HepG2 (cell line): ENCODE results near the gene ZBED5. TPM values are rescaled to one million over a fixed set of nuclear protein-coding genes. Genes with fewer than 3 reads are reported as not detected.

Experiments used
- ASH2L ChIP-seq: fragments of 300-600, 200-600 bp; sonication (generic); IDR thresholded peaks from 2 replicates; pipeline ENCODE4 v1.7.0; 2017; ENCODE audit warnings: low read depth, mild to moderate bottlenecking, moderate library complexity, mixed read lengths, low read length; ENCODE audit not compliant: insufficient read length
- BORCS8-MEF2B ChIP-seq: sonication (generic); formaldehyde crosslinking; IDR thresholded peaks from 2 replicates; pipeline ENCODE4 v1.8.0; 2022; ENCODE audit warnings: mild to moderate bottlenecking, missing genetic modification reagents
- FOSL2 ChIP-seq: sonication (generic); formaldehyde crosslinking; IDR thresholded peaks from 2 replicates; pipeline ENCODE4 v1.4.0; 2020; ENCODE audit warnings: missing genetic modification reagents
- NBN ChIP-seq: fragments of 450-650 bp; conservative IDR thresholded peaks from 2 replicates; pipeline ENCODE4 v1.6.1; 2017
- ZNF160 ChIP-seq: sonication (generic); formaldehyde crosslinking; IDR thresholded peaks from 2 replicates; pipeline ENCODE4 v1.8.0; 2022; ENCODE audit warnings: mild to moderate bottlenecking, inconsistent platforms, missing genetic modification reagents
- ZNF605 ChIP-seq: sonication (generic); formaldehyde crosslinking; IDR thresholded peaks from 2 replicates; pipeline ENCODE4 v1.8.0; 2022; ENCODE audit warnings: mild to moderate bottlenecking, missing genetic modification reagents
- ZNF766 ChIP-seq: sonication (generic); formaldehyde crosslinking; IDR thresholded peaks from 2 replicates; pipeline ENCODE4 v1.5.0; 2020; ENCODE audit warnings: missing genetic modification reagents, borderline replicate concordance
- ZNF773 ChIP-seq: sonication (generic); formaldehyde crosslinking; IDR thresholded peaks from 2 replicates; pipeline ENCODE4 v1.4.0; 2020; ENCODE audit warnings: missing genetic modification reagents, borderline replicate concordance
- ZNF782 ChIP-seq: sonication (generic); formaldehyde crosslinking; IDR thresholded peaks from 2 replicates; pipeline ENCODE4 v1.4.0; 2020; ENCODE audit warnings: missing genetic modification reagents, mild to moderate bottlenecking, borderline replicate concordance
- polyA plus RNA-seq, 8 experiments: library from polyadenylated mRNA; depleted of rRNA in 3 of 8; stranded (reverse) in 7 of 8; unstranded in 1 of 8; fragments of >200 nt; fragmentation: Illumina TruSeq in 4 of 8; extraction: Trizol in 4 of 8; gene quantifications; 2 replicates each; pipeline versions ENCODE4 v1.2.1 to v1.2.3, GENCODE V29; 2011 to 2016; ENCODE audit warnings: low read depth in 4 of 8, missing spikeins in 1 of 8, mixed read lengths in 1 of 8; ENCODE audit not compliant: insufficient read depth in 1 of 8
- total RNA-seq, 5 experiments: library from RNA; depleted of rRNA; stranded (reverse); fragments of >200 nt; fragmentation: Illumina TruSeq; extraction: Trizol; gene quantifications; 2 replicates each; pipeline ENCODE4 v1.2.3, GENCODE V29; 2016; ENCODE audit warnings: low read depth in 1 of 5
- TF ChIP-seq, protein P1 (sequence below): sonication (generic); formaldehyde crosslinking; IDR thresholded peaks from 2 replicates; pipeline ENCODE4 v1.4.0; 2020; ENCODE audit warnings: missing genetic modification reagents
- TF ChIP-seq, protein P2 (sequence below): sonication (generic); formaldehyde crosslinking; IDR thresholded peaks from 2 replicates; pipeline ENCODE4 v1.5.0; 2020; ENCODE audit warnings: mild to moderate bottlenecking, missing genetic modification reagents
- TF ChIP-seq, protein P3 (sequence below): sonication (generic); formaldehyde crosslinking; IDR thresholded peaks from 2 replicates; pipeline ENCODE4 v1.4.0; 2020; ENCODE audit warnings: missing genetic modification reagents
- TF ChIP-seq, protein P4 (sequence below): sonication (generic); formaldehyde crosslinking; IDR thresholded peaks from 2 replicates; pipeline ENCODE4 v1.4.0; 2020; ENCODE audit warnings: missing genetic modification reagents

The ZBED5 gene
- total and polyA plus RNA-seq, 2 of the 13 experiments (the other 11 are each of a cell fraction or from before 2014, with no cell fraction given), result 18.2 to 38.6 TPM

DNA sequence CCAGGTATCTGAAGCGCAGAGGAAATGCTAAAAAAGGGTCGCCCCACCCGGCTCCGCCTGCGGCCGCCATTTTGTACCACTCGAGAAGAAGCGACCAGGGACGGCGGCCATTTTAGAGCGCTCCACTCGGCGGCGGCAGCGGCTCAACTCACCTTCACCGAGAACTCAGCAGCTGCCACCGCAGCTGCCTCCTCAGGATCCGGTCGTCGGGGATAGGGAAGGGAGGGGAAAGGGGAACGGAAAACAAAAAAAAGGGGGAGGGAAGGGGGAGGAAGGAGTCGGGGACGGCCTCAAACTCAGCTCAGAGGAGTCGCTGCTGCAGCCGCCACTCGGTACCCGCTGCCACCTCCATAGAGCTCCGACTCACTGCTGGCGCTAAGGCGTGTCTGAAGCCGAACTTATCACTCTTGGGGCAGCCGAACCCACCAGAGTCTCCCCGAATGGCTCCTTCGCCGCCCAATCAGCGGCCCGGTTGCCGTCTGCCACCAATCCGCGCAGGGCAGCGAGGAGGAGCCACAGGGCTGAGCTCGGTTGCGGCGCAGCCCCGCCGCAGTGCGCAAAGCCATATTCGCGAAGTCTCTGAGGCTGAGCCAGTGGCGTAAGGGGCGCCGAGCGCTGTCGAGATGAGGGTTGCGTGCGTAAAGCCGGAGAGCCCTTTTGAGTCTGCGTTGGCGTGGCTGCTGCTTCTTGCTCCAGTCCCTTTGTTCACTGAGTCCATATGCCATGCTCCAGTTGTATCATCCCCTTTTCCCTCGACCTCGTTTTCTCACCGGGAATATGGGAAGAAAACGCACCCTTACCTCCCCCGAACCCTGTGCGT lies 49.1 kb downstream of the ZBED5 start, which contains the start of gene EIF4G2 (continued):
- peak; percentile 26 for TF ChIP-seq FOSL2 (CRISPR knock-in tag)
- TF ChIP-seq ZNF773 (CRISPR knock-in tag), result no peak
- no peak for TF ChIP-seq NBN
- peak; percentile 43; the same call in 1 of the 2 replicates for TF ChIP-seq BORCS8-MEF2B (CRISPR knock-in tag)
- no peak; the same call in 1 of the 2 replicates for TF ChIP-seq ZNF160 (CRISPR knock-in tag)
- TF ChIP-seq, protein P1, sequence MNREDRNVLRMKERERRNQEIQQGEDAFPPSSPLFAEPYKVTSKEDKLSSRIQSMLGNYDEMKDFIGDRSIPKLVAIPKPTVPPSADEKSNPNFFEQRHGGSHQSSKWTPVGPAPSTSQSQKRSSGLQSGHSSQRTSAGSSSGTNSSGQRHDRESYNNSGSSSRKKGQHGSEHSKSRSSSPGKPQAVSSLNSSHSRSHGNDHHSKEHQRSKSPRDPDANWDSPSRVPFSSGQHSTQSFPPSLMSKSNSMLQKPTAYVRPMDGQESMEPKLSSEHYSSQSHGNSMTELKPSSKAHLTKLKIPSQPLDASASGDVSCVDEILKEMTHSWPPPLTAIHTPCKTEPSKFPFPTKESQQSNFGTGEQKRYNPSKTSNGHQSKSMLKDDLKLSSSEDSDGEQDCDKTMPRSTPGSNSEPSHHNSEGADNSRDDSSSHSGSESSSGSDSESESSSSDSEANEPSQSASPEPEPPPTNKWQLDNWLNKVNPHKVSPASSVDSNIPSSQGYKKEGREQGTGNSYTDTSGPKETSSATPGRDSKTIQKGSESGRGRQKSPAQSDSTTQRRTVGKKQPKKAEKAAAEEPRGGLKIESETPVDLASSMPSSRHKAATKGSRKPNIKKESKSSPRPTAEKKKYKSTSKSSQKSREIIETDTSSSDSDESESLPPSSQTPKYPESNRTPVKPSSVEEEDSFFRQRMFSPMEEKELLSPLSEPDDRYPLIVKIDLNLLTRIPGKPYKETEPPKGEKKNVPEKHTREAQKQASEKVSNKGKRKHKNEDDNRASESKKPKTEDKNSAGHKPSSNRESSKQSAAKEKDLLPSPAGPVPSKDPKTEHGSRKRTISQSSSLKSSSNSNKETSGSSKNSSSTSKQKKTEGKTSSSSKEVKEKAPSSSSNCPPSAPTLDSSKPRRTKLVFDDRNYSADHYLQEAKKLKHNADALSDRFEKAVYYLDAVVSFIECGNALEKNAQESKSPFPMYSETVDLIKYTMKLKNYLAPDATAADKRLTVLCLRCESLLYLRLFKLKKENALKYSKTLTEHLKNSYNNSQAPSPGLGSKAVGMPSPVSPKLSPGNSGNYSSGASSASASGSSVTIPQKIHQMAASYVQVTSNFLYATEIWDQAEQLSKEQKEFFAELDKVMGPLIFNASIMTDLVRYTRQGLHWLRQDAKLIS (CRISPR knock-in tag), result no peak; the same call in 1 of the 2 replicates
- TF ChIP-seq ZNF605 (CRISPR knock-in tag), result peak; percentile 91; the same call in 1 of the 2 replicates
- TF ChIP-seq, protein P2, sequence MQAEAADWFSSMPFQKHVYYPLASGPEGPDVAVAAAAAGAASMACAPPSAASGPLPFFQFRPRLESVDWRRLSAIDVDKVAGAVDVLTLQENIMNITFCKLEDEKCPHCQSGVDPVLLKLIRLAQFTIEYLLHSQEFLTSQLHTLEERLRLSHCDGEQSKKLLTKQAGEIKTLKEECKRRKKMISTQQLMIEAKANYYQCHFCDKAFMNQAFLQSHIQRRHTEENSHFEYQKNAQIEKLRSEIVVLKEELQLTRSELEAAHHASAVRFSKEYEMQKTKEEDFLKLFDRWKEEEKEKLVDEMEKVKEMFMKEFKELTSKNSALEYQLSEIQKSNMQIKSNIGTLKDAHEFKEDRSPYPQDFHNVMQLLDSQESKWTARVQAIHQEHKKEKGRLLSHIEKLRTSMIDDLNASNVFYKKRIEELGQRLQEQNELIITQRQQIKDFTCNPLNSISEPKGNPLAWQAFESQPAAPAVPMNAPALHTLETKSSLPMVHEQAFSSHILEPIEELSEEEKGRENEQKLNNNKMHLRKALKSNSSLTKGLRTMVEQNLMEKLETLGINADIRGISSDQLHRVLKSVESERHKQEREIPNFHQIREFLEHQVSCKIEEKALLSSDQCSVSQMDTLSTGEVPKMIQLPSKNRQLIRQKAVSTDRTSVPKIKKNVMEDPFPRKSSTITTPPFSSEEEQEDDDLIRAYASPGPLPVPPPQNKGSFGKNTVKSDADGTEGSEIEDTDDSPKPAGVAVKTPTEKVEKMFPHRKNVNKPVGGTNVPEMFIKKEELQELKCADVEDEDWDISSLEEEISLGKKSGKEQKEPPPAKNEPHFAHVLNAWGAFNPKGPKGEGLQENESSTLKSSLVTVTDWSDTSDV (CRISPR knock-in tag), result no peak
- TF ChIP-seq ZNF766 (CRISPR knock-in tag), result 0 out of 2 replicates have a peak, but pooled peaks have one; percentile 84
- TF ChIP-seq, protein P3, sequence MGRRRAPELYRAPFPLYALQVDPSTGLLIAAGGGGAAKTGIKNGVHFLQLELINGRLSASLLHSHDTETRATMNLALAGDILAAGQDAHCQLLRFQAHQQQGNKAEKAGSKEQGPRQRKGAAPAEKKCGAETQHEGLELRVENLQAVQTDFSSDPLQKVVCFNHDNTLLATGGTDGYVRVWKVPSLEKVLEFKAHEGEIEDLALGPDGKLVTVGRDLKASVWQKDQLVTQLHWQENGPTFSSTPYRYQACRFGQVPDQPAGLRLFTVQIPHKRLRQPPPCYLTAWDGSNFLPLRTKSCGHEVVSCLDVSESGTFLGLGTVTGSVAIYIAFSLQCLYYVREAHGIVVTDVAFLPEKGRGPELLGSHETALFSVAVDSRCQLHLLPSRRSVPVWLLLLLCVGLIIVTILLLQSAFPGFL (CRISPR knock-in tag), result no peak; the same call in 1 of the 2 replicates
- TF ChIP-seq ZNF782 (CRISPR knock-in tag), result peak; percentile 79
- peak; percentile 68 for TF ChIP-seq ASH2L
- TF ChIP-seq, protein P4, sequence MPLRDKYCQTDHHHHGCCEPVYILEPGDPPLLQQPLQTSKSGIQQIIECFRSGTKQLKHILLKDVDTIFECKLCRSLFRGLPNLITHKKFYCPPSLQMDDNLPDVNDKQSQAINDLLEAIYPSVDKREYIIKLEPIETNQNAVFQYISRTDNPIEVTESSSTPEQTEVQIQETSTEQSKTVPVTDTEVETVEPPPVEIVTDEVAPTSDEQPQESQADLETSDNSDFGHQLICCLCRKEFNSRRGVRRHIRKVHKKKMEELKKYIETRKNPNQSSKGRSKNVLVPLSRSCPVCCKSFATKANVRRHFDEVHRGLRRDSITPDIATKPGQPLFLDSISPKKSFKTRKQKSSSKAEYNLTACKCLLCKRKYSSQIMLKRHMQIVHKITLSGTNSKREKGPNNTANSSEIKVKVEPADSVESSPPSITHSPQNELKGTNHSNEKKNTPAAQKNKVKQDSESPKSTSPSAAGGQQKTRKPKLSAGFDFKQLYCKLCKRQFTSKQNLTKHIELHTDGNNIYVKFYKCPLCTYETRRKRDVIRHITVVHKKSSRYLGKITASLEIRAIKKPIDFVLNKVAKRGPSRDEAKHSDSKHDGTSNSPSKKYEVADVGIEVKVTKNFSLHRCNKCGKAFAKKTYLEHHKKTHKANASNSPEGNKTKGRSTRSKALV (CRISPR knock-in tag), result peak; percentile 96
